GM12891 (cell line): Measurements from ENCODE around the gene DAB2IP.

Experiments used
- DNase-seq: peaks from one replicate; pipeline ENCODE4 v3.0.0; 2011; ENCODE audit warnings: low spot score; ENCODE audit not compliant: insufficient read length
- FAIRE-seq: peaks from 2 replicates; lab custom pipeline; 2011; peaks lifted over from hg19 to GRCh38; lab: Jason Lieb, UNC
- PAX5 ChIP-seq: IDR thresholded peaks from 2 replicates; pipeline ENCODE4 v1.6.1; 2011; ENCODE audit warnings: low read length, moderate library complexity, mild to moderate bottlenecking; ENCODE audit not compliant: insufficient read depth, severe bottlenecking
- POLR2A ChIP-seq: IDR thresholded peaks from 2 replicates; pipeline ENCODE4 v1.6.1; 2011; ENCODE audit warnings: low read depth, low read length, control low read depth
- POLR2AphosphoS5 ChIP-seq: IDR thresholded peaks from 2 replicates; pipeline ENCODE4 v1.6.1; 2011; ENCODE audit warnings: low read depth, low read length, control low read depth
- POU2F2 ChIP-seq: IDR thresholded peaks from 2 replicates; pipeline ENCODE4 v1.6.1; 2011; ENCODE audit warnings: low read depth, mild to moderate bottlenecking, control low read depth, low read length, moderate library complexity
- SPI1 ChIP-seq: IDR thresholded peaks from 2 replicates; pipeline ENCODE4 v1.6.1; 2011; ENCODE audit warnings: low read depth, low read length, control low read depth
- TAF1 ChIP-seq: IDR thresholded peaks from 2 replicates; pipeline ENCODE4 v1.6.1; 2011; ENCODE audit warnings: low read depth, low read length, control low read depth

DAB2IP gene

GRCh38 chr9:121698627-121699570 is 47.5 kb downstream of the DAB2IP start:
- TF ChIP-seq POLR2AphosphoS5 (no peak), POU2F2 (no peak), TAF1 (no peak), PAX5 (no peak), POLR2A (no peak), SPI1 (no peak)
- peak; percentile 62 for DNase-seq
- peak; percentile 26 for FAIRE-seq

GRCh38 chr9:121699571-121700164 is 48.2 kb downstream of the DAB2IP start:
- DNase-seq (no peak), FAIRE-seq (no peak)
- no peak for TF ChIP-seq POLR2AphosphoS5
- TF ChIP-seq POLR2A: no peak
- no peak for TF ChIP-seq TAF1
- TF ChIP-seq POU2F2: no peak
- no peak for TF ChIP-seq PAX5
- no peak for TF ChIP-seq SPI1

GRCh38 chr9:121700165-121700831 is 48.9 kb downstream of the DAB2IP start:
- no peak for DNase-seq
- peak; percentile 69 for FAIRE-seq
- TF ChIP-seq PAX5 (no peak), POLR2AphosphoS5 (no peak), POU2F2 (no peak), POLR2A (no peak), SPI1 (no peak), TAF1 (no peak)

GRCh38 chr9:121700832-121701419 is 49.5 kb downstream of the DAB2IP start:
- TF ChIP-seq TAF1 (no peak), POLR2A (no peak), POU2F2 (no peak), POLR2AphosphoS5 (no peak), SPI1 (no peak), PAX5 (no peak)
- DNase-seq: no peak
- no peak for FAIRE-seq

- FAIRE-seq (no peak), DNase-seq (no peak)
- TF ChIP-seq POLR2A (no peak), POLR2AphosphoS5 (no peak), TAF1 (no peak), POU2F2 (no peak), PAX5 (no peak), SPI1 (no peak)
Measured at GRCh38 chr9:121701736-121702261, 50.4 kb downstream of the DAB2IP start.

GRCh38 chr9:121703014-121703734 is 51.7 kb downstream of the DAB2IP start:
- no peak for TF ChIP-seq TAF1
- no peak for TF ChIP-seq POU2F2
- no peak for FAIRE-seq
- no peak for DNase-seq

GRCh38 chr9:121704281-121704680 is 52.8 kb downstream of the DAB2IP start:
- no peak for DNase-seq
- FAIRE-seq: no peak
- TF ChIP-seq POLR2AphosphoS5: no peak
- TF ChIP-seq SPI1: no peak
- no peak for TF ChIP-seq TAF1
- TF ChIP-seq POLR2A: no peak
- TF ChIP-seq PAX5: no peak
- no peak for TF ChIP-seq POU2F2

- no peak for FAIRE-seq
- no peak for TF ChIP-seq POU2F2
- TF ChIP-seq POLR2A: no peak
- no peak for TF ChIP-seq SPI1
- no peak for TF ChIP-seq POLR2AphosphoS5
- TF ChIP-seq PAX5: no peak
- no peak for TF ChIP-seq TAF1
Measured at GRCh38 chr9:121706149-121706750, 54.8 kb downstream of the DAB2IP start.

More at GRCh38 chr9:121706149-121706750, 54.8 kb downstream of the DAB2IP start:
- DNase-seq: no peak
